GM18517 (cell line): ENCODE measurements around the gene GNAZ.
"Not testable (repeated sequence)": the region's sequence is repeated elsewhere in the genome, so short reads cannot be mapped to it uniquely, and the experiment has no call there.

Experiments
- ATAC-seq: cut with Tn5 transposase; IDR thresholded peaks from one replicate; pipeline ENCODE4 v1.9.1; 2021; ENCODE audit warnings: mild to moderate bottlenecking, moderate library complexity; ENCODE audit not compliant: unreplicated experiment

The GNAZ gene

GRCh38 chr22:23070418-23071229, at the start of gene GNAZ:
Gene GNAZ (plus strand): TSS chr22:23070519. CDS start chr22:23095696, 25,177 bp downstream.
- no peak for ATAC-seq

DNA sequence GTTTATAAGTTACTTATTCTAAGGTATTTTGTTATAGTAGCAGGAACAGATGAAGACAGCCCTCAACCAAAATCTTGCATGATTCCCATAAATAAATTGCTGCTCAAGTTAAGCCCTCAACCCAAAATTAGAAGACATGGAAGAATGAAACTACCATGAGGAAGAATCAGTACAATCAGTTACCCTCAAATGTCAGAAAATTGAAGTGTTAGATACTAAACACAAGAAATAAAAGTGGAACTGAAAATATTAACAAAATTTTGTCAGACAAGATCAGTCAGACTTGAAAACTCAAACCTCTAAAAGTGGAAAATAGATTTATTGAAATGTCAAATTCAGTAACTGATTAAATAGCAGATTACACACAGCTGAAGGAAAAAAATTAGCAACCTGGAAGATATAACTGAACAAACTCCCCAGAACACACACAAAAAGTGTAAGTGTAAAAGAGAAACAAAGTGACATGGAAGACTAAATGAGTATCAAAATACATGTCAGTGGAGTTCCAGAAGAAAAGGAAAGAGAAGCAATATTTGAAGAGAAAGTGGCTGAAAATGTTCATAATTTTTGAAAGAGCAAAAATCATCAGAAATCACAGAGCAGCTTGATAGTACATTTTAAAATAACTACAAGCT, 49.5 kb upstream of the GNAZ start:
- no peak for ATAC-seq

- ATAC-seq = not testable (repeated sequence)
Measured at GRCh38 chr22:23021660-23022353, 48.5 kb upstream of the GNAZ start.

DNA sequence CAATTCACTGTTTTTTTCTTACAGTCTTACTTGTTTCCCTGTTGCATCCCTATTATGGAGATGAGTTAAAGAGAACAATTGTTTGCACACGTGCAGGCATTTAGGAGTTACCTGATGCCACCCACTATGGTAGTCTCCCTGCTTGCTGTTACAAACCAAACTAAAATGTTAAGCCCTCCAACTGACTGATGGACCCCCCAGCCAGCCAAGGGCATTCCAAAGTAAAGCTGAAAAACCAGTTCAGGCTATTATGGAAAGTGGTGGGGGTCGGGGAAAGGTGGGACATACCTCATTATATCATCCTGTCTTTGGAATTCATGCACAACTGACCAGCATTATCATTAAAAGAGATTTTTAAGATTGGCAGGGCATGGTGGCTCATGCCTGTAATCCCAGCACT, 47.0 kb upstream of the GNAZ start:
- no peak for ATAC-seq

DNA sequence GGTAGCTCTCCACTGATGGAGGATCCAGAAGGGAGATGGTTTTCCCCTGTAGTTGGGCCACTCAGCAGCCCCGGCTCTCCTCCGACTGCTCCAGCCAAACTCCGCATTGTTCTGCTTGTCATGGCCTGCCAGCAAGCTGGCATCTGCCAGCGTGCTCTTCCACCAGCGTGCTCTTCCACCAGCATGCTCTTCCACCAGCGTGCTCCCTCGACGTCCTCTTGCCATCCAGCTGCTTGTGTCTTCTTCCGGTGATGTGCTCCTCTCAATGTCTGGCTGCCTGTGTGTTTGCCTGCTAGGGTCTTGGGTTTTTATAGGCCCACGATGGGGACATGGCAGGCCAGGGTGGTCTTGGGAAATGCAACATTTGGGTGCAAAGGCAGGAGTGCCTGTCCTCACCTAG, 43.5 kb upstream of the GNAZ start:
- no peak for ATAC-seq

- ATAC-seq = not testable (repeated sequence)
Measured at GRCh38 chr22:23027849-23028248, 42.5 kb upstream of the GNAZ start.

GRCh38 chr22:23029521-23030228, 40.6 kb upstream of the GNAZ start:
- no peak for ATAC-seq

DNA sequence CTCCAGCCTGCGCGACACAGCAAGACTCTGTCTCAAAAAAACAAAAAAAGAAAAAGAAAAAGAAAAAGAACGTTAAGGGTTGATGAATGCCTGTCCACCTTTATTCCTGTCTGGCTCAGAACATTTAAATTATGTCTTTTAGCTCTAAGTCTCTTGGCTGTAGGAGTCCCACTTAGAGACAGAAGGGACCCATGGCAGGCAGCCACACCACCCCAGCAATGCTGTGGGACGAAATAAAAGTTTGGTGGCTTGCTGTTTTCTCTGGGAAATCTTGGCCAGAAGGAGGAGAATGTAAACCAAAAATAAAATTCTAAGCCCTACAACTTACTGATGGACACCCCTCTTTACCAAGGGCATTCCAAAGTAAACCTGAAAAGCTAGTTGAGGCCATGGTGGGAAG, 38.9 kb upstream of the GNAZ start:
- ATAC-seq = no peak

DNA sequence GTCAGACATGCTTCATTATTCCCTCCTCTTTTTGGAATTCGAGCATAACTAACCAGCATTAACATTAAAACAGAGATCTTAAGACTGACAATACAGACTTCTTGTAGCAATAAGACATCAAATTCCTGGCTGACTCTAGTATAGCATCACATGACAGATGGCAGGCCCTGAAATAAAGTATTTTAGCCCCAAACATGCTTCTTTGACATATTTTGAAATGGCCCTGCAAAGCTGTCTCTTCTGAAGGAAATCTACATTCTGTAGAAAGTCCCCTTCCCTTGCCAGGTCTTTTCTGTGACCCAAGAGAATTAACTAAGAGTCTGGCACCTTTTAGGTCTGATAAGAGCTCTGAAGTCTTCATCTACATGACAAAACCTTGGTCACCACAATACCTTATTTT, 38.5 kb upstream of the GNAZ start:
- ATAC-seq = no peak

DNA sequence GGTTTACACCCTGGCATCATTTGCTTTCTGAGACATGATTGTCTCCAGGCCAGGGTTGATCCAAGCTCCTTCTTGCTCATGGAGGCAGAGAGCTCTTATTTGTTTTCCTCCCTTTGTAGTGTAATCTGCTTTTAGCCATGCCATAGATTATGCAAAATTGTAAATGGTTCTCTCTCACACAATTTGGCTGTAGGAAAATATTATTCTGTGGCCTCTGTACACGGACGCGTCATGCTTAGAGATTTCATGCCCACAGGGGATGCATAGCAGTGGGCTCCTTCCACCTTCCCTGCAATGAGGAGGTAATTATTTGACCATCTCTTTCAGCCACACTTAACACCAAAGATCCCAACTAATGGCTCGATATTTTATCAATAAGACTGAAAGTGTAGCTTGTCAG, 37.7 kb upstream of the GNAZ start:
- no peak for ATAC-seq

- no peak for ATAC-seq
Measured at GRCh38 chr22:23033116-23033905, 37.0 kb upstream of the GNAZ start.

DNA sequence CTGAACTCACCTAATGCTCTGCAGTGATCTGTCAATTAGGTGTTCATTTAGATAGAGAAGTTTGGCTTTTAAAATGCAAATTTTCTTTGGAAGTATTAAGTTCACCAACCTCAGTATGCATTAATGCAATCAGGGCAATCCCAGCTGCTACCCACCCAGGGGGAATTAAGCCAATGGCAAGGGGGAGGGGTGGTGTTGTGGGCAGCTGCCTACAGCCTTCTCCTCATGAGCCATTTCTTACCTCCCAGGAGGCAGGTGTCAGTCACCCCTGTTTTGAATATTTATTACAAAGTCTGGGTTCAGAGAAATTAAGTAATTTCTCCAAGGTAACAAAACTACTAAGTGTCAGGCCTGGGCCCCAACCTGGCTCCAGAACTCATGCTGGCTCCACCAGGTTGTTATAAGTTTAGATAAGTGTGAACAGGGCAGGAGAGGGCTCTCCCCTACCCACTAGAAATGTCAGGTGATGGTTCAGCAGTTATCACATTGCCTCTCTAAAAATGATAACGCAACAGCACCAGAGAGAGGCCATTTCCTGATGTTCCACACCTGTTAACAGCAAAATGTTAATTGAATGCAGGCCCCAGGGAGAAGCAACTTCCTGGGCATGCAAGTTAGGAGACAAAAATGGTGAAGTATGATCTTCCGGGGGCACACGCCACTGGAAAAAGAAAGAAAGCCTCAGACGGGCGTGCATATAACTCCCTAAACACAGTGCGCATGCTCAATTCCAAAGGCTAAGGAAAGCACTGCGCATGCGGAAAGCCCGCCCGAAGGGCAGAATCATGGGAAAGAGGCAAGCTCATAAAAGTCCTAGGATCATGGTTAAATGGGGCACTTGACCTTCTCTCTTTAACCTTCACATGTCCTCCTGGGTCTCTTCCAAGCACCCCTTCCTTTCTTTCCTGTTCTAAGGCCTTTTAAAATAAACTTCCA, 35.4 kb upstream of the GNAZ start:
- no peak for ATAC-seq

- ATAC-seq = no peak
Measured at GRCh38 chr22:23035557-23036277, 34.6 kb upstream of the GNAZ start.

GRCh38 chr22:23036684-23037428, 33.5 kb upstream of the GNAZ start:
- ATAC-seq = no peak

- no peak for ATAC-seq
Measured at GRCh38 chr22:23037429-23038333, 32.6 kb upstream of the GNAZ start.

GRCh38 chr22:23038334-23038642, 32.0 kb upstream of the GNAZ start:
- ATAC-seq = no peak

- ATAC-seq = no peak
Measured at GRCh38 chr22:23038902-23039301, 31.4 kb upstream of the GNAZ start.
